Activated CD4-positive, alpha-beta T cell treated with anti-CD3 and anti-CD28 coated beads, Interleukin-10, Interleukin-2, amounts not matched to agents 100 ng/mL and 50 ng/mL, durations not matched to agents 16 hours and 8 hours (primary cell): Measurements from ENCODE around the gene PDCD6IP.
"Not testable (repeated sequence)": the region's sequence is repeated elsewhere in the genome, so short reads cannot be mapped to it uniquely, and the experiment has no call there.

ENCODE experiments used
- DNase-seq: peaks from one replicate; pipeline ENCODE4 v3.0.0-alpha.2; 2020

Gene PDCD6IP

DNA sequence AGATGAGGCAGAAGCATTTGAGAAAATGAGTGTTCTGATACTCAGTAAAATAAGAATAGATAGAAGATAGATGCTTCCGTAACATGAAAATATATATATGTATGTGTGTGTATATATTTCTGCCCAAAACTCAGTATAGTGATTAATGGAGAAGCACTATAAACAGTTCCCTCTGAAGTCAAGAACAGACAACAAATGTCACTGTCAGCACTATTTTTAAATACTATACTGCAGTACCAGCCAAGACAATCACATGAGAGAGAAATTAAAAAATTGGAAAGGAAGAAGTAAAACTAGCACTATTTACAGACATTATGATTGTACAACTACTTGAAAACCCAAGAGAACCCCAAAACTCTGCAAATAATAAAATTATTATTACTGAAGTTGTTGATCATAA, 59.3 kb downstream of the PDCD6IP start:
- not testable (repeated sequence) for DNase-seq

DNA sequence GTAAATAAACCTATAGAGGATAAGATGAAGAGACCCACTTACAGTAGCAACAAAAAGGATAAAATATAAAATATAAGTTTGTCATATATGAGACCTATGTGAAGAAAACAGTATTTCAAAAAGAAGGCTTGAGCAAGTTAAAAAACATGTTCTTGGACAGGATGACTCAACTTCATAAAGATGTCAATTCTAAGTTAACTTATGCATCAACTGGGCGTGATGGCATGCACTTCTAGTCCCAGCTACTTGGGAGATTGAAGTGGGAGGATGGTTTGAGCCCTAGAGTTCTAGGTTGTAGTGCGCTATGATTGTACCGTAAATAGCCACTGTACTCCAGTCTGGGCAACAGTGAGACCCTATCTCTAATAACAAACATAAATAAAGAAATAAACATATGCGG, 59.7 kb downstream of the PDCD6IP start:
- no peak for DNase-seq

- DNase-seq: no peak
Measured at GRCh38 chr3:33860373-33861050, 62.1 kb downstream of the PDCD6IP start.

GRCh38 chr3:33865133-33865532, 66.7 kb downstream of the PDCD6IP start:
- no peak for DNase-seq

DNA sequence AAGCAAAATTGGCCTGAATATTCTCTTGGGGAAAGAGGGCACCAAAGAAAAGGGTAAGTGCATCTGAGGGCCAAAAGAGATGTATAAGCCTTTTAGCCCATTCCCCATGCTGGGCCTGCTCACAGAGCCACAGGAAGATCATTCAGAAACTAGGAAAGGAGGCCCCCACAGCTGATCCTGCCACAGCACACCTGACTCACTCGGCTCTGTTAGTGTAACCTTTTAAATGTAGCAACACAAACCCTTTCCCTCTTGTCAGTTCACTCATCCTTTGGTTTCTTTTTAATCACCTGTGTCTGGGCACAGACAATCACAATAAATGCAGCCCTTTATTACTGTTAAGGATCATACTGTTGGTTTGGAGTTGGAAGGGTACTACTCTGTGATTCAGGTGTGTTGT, 69.9 kb downstream of the PDCD6IP start:
- DNase-seq: no peak

- no peak for DNase-seq
Measured at GRCh38 chr3:33869977-33870376, 71.5 kb downstream of the PDCD6IP start.

GRCh38 chr3:33874815-33875214, 76.4 kb downstream of the PDCD6IP start:
- DNase-seq: no peak

DNA sequence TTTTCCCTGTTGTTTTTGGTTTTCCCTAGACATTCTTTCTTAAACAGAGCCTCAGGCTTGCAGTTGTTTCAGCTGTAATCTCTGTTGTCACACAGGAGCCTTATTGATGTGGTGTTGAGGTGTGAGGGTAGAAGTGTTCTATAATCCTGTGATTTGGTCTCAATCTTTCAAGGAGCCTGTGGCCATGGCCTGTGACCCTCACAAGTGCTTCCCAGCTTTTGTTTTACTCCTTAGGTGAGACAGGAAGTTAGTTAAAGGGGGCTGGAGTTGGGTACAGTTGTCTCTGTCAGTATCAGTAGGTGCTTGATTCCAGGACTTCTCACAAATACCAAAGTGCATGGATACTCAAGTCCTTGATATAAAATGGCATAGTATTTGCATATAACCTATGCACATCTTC, 77.2 kb downstream of the PDCD6IP start:
- no peak for DNase-seq

DNA sequence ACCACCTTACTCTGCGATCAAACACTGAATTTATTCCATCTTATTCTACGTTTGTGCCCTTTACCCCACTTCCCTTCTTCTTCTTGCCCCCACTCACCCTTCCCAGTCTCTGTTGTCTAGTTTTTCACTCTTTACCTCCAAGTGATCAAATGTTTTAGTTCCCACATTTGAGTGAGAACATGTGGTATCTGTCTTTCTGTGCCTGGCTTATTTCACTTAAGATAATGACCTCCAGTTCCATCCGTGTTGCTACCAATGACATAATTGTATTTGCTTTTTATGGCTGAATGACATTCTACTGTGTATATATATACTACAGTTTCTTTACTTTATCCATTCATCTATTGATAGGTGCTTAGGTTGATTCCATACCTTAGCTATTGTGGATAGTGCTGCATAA, 78.8 kb downstream of the PDCD6IP start:
- DNase-seq: no peak

- DNase-seq: no peak
Measured at GRCh38 chr3:33879540-33879939, 81.1 kb downstream of the PDCD6IP start.

DNA sequence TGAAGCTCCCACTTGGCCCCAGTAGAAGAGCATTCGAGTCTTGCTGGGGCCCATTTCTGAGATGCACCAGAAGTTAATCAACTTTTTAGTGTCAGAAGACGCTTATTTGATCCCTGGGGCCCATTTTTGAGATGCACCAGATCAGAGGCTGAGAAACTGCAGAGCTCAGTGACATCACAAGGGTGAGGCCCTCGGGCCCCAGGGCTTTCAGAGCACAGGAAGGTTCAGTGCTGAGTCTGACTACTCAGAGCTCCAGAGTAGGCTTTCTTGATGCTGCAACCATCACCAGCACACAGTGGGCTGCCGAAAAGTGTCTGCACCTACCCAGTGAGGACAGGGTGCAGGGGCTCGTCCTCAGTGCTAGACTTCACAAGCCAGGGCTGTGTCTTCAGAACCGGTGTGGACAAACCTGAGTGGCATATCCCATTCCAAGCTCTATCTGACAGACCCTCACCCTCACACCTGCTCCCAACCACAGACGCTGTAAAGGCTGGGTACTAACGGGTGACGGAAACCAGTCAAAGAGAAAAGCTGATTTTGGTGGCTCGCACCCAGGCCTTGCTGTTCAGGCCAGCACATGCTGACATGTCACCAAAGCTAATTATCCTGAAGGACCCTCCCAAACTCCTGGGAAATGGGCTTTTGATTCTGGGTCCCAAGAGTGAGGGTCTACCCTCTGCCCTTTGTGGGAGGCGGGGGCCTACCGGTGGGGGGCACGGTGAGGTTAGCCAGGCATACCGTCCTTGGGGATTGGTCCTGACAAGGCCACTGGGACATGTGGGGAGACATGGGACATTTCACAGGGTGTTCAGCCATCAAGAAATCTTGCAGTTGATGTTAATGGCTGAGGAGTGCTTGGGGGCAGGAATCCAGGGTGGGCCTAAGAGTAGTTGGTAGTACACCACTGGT, 83.0 kb downstream of the PDCD6IP start:
- DNase-seq: no peak

DNA sequence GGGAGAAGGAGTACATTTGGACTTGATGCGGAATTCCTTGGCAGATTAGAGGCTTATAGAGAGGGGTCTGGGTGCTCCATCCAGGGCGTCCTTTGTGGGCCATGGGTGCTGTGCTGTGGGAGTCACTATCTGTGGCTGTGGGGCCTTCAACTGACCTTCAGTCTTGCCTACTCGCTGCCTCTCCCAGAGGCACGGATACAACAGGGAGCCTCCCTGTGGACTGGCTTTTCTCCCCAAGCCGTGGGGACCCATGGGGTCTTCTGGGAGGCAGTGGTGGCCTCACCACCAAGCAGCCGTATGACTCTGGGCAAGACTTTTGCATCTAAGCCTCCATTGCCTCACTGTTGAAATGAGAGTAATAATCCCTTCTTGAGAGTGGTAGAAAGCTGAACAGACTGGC, 83.9 kb downstream of the PDCD6IP start:
- no peak for DNase-seq

- peak; percentile 55 for DNase-seq
Measured at GRCh38 chr3:33883538-33883950, 85.1 kb downstream of the PDCD6IP start.

DNA sequence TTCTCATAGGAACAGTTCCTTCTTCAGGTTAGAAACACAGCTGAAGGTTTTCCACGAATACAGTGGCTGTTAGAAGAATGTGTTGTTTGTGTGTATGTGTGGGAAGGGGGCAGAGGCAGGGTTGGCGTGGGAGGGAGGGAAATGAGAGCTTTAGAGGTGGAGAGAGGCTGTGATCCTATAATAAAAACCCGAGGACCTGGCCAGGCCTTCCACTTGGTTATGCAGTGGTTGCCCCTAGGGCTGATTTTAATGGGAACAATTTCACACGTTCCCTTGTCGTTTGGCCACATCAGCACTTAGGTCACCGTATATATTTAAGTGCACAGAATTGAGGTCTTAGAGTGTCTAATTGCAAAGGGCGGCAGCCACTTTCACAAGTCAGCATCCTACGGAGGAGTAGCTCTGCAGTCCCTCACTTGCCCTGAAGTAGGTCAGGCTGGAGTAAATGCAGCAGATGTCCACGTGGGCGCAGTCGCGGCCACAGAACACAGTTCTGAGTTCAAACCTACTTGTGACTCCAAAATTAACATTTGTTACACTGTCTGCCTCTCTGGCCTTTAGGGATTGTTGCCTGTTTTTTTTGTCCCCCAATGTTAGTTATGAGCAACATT, 85.6 kb downstream of the PDCD6IP start:
- DNase-seq: no peak

- DNase-seq: no peak
Measured at GRCh38 chr3:33884701-33885100, 86.3 kb downstream of the PDCD6IP start.

DNA sequence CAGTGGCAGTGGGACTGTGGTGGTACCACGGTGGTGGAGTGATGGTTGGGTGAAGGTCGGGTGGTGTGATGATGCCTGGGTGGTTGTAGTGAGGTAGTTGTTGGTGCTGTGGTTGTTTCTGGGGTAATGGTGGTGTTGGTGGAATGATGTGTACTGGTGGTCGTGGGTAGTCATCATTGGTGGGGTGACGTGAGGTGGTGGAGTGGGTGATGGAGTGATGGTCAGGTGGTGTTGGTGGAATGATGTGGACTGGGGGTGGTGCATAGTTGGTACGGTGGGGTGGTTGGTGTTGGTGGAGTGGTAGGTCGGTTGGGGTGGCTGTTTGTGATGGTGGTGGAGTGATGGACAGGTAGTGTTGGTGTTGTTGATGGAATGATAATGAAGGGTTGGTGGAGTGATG, 87.1 kb downstream of the PDCD6IP start:
- no peak for DNase-seq

DNA sequence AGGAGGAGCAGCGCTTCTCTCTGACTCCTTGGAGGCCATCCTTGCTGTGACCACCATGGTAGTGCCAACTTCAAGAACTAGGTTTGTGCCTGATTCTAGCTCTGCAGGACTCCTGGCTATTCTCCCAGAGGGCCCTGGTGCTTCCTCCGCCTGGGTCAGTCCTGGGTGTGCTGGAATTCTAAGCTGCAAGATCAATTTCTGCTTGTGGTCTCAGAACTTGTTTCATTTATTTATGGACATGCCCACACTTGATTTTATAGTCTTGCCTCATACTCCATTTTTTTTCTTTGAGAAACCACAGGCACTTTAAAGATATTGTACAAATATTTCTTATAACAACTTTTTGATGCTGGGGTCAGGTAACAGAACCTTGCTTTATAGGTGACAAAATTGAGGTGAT, 87.6 kb downstream of the PDCD6IP start:
- DNase-seq: no peak

DNA sequence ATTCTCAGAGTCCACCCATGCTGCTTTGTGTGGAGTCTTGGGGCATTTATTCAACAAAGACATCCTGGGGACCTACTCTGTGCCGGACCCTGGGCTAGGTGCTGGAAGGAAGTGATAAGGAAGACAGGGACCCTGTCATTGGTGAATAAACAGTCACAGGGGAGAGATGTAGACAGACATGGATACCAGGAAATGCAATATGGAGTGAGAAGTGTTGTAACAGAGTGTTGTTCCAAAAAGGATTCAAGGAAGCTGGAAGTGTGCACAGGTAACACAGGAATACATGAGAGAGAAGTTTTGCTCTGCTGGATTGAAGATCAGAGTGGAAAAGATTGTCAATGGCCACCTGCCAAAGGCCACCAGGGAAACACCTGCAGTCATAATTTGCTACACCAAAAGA, 89.0 kb downstream of the PDCD6IP start:
- DNase-seq: no peak

GRCh38 chr3:33889394-33890039, 91.1 kb downstream of the PDCD6IP start:
- DNase-seq: no peak

DNA sequence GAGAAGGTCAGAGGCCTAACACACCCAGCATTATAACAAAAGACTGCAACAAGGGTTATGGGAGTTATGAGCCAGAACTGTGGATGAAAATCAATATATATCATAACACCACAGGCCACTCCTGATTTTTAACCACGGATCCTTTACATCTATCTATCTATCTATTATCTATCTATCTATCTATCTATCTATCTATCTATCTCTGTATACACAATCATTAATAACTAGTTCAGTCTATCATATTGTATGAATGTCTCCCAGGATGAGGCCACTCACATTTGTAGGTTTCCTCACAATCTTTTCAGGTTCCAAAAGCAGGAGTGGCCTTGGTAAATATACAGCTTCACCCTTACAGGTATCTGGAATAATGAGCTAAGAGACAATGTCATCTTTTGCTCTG, 94.2 kb downstream of the PDCD6IP start:
- no peak for DNase-seq

DNA sequence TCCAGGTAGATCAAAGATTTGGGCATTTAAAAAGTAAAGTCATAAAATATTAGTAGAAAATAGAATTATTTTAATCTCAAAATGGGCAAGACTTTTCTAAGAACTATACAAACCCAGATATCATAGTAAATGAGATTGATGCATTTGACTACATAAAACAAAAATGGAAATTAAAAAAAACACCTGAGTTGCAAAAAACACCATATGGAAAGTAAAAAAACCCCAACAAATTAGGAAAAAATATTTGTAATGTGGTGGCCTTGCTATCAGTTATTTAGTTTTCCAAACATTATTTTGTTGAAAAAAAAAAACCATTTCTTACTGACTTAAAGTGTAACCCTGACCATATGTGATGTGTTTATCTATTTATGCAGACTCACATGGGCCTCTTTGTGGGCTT, 97.2 kb downstream of the PDCD6IP start:
- no peak for DNase-seq

DNA sequence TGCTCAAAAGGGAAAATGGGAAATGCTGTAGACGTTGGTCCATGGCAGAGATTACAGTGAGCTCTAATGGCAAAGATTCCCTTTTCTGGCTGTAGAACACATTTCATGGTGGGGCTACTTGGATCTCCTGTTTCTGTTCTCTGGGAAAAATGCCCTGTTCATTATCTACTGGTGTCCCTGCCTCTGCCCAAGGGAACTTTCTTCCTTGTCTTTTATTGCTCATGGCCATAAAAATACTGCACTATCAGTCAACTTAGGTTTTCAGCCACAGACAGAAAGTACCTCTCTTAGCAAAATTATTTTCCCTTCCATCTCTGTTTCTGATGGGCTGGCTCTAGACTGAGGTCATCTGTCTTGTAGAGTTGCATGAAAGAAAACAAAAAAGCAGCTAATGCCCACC, 98.9 kb downstream of the PDCD6IP start:
- DNase-seq: no peak

DNA sequence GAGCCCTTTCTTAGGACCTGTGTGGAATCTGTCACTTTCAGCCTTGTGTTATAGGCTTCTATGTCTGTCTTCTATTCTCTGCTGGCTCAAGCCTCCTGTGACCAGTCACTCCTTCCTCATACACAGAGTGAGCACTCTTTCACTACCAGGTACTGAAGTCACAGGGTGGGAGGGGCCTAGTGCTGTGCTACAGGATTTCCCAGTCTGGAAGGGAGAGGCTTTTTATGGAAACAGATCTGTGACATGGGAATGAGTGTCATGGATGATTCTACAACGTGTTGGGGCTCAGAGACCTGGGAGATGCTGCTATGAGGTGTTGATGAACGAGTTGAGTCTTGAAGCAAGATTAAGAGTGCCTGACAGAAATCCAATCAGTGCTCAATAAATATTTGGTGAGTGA, 100.5 kb downstream of the PDCD6IP start:
- DNase-seq: no peak

- DNase-seq: no peak
Measured at GRCh38 chr3:33900440-33900808, 102.0 kb downstream of the PDCD6IP start.
